Astrocyte (in vitro differentiated cells and primary cell): ENCODE data around the gene NFIL3. TPM values are rescaled to one million over a fixed set of nuclear protein-coding genes. Genes with fewer than 3 reads are reported as not detected.
"Not testable (repeated sequence)": the region's sequence is repeated elsewhere in the genome, so short reads cannot be mapped to it uniquely, and the experiment has no call there.

Source experiments
- DNase-seq: peaks from one replicate; pipeline ENCODE4 v3.0.0-alpha.2; 2010; ENCODE audit warnings: low read depth
- FAIRE-seq: peaks from 2 replicates; lab custom pipeline; 2011; peaks lifted over from hg19 to GRCh38; lab: Jason Lieb, UNC
- H2AFZ ChIP-seq: 2 replicates; pipeline ENCODE4 v1.6.0; 2012; ENCODE audit warnings: low read depth, low read length, inconsistent platforms
- H3K27ac ChIP-seq: 2 replicates; pipeline ENCODE4 v1.5.1; 2011; ENCODE audit warnings: low read depth, low read length, inconsistent platforms
- H3K27me3 ChIP-seq: 2 replicates; pipeline ENCODE4 v1.6.0; 2011; ENCODE audit warnings: low read length, inconsistent platforms; ENCODE audit not compliant: insufficient read depth
- H3K36me3 ChIP-seq: 2 replicates; pipeline ENCODE4 v1.5.1; 2011; ENCODE audit warnings: low read length, inconsistent platforms; ENCODE audit not compliant: insufficient read depth
- H3K4me1 ChIP-seq: 2 replicates; pipeline ENCODE4 v1.5.1; 2011; ENCODE audit warnings: low read length, inconsistent platforms; ENCODE audit not compliant: insufficient read depth
- H3K4me2 ChIP-seq: 2 replicates; pipeline ENCODE4 v1.6.0; 2012; ENCODE audit warnings: low read length, inconsistent platforms
- H3K4me3 ChIP-seq: 2 replicates; pipeline ENCODE4 v1.5.1; 2011; ENCODE audit warnings: low read depth, mild to moderate bottlenecking, low read length, inconsistent platforms; ENCODE audit not compliant: insufficient read depth
- H3K79me2 ChIP-seq: 2 replicates; pipeline ENCODE4 v1.6.0; 2012; ENCODE audit warnings: mild to moderate bottlenecking, low read length, inconsistent platforms; ENCODE audit not compliant: insufficient read depth
- H3K9ac ChIP-seq: 2 replicates; pipeline ENCODE4 v1.6.0; 2012; ENCODE audit warnings: mild to moderate bottlenecking, low read length, inconsistent platforms
- H3K9me3 ChIP-seq: 2 replicates; pipeline ENCODE4 v1.5.1; 2012; ENCODE audit warnings: low read depth, mild to moderate bottlenecking, low read length, inconsistent platforms; ENCODE audit not compliant: insufficient read depth
- H4K20me1 ChIP-seq: 2 replicates; pipeline ENCODE4 v1.6.0; 2012; ENCODE audit warnings: low read length, inconsistent platforms; ENCODE audit not compliant: insufficient read depth
- H3K27ac Mint-ChIP-seq: one replicate; pipeline ENCODE4 v1.8.0; 2021; ENCODE audit warnings: mild to moderate bottlenecking, mixed read lengths; ENCODE audit not compliant: unreplicated experiment
- H3K27me3 Mint-ChIP-seq: one replicate; pipeline ENCODE4 v1.8.0; 2021; ENCODE audit warnings: low read depth, mixed read lengths; ENCODE audit not compliant: unreplicated experiment
- H3K36me3 Mint-ChIP-seq: one replicate; pipeline ENCODE4 v1.8.0; 2021; ENCODE audit warnings: low read depth, mixed read lengths; ENCODE audit not compliant: unreplicated experiment
- H3K4me1 Mint-ChIP-seq: one replicate; pipeline ENCODE4 v1.8.0; 2021; ENCODE audit warnings: low read depth, mixed read lengths; ENCODE audit not compliant: unreplicated experiment
- H3K4me3 Mint-ChIP-seq: one replicate; pipeline ENCODE4 v1.8.0; 2021; ENCODE audit warnings: mild to moderate bottlenecking, moderate library complexity, mixed read lengths; ENCODE audit not compliant: unreplicated experiment
- H3K9me3 Mint-ChIP-seq: one replicate; pipeline ENCODE4 v1.8.0; 2021; ENCODE audit warnings: mild to moderate bottlenecking, mixed read lengths; ENCODE audit not compliant: unreplicated experiment
- EZH2 ChIP-seq: IDR thresholded peaks from 2 replicates; pipeline ENCODE4 v1.6.1; 2012; ENCODE audit warnings: mild to moderate bottlenecking, low read length, inconsistent platforms; ENCODE audit not compliant: insufficient read depth
- total RNA-seq: library from RNA; stranded (reverse); gene quantifications from 2 replicates; pipeline ENCODE4 v1.2.1, GENCODE V29; 2021
- TF ChIP-seq, protein P1 (sequence below): IDR thresholded peaks from 2 replicates; pipeline ENCODE4 v1.5.1; 2011; ENCODE audit warnings: low read depth, mild to moderate bottlenecking, inconsistent platforms, low read length, moderate library complexity; ENCODE audit not compliant: insufficient read depth

Gene NFIL3
- total RNA-seq, 1 donor from 2014 or later = 32.4 TPM

DNA sequence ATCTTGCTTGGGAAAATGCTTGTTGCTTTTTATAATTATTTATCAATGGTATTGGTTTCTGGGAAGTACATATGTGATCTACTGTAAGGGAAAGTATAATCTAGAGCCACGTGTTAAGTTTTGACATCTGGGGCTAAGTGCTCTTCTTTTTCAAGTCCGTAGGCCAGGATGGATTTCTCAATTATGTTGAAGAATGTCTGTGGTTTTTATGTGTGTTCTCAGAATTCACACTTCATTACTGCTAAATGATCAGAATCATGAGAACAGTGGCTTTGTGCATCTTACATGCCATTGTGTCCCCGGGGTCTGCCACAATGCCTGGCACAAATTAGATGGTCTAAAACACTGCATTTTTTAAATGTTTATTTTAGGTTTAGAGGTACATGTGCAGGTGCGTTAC is 47.4 kb downstream of the NFIL3 start:
- Mint-ChIP-seq H3K9me3 (peaks cover 3% of the 10 kb centered on the region), H3K27me3 (no peaks in the 10 kb centered on the region), H3K36me3 (no peaks in the 10 kb centered on the region), H3K4me1 (peaks cover 5% of the 10 kb centered on the region), H3K4me3 (no peak overlapping the region), H3K27ac (no peak overlapping the region)
- H3K4me1 ChIP-seq = peaks cover 11% of the 10 kb centered on the region
- no peak overlapping the region for H3K4me3 ChIP-seq
- TF ChIP-seq EZH2 = no peak
- TF ChIP-seq, protein P1, sequence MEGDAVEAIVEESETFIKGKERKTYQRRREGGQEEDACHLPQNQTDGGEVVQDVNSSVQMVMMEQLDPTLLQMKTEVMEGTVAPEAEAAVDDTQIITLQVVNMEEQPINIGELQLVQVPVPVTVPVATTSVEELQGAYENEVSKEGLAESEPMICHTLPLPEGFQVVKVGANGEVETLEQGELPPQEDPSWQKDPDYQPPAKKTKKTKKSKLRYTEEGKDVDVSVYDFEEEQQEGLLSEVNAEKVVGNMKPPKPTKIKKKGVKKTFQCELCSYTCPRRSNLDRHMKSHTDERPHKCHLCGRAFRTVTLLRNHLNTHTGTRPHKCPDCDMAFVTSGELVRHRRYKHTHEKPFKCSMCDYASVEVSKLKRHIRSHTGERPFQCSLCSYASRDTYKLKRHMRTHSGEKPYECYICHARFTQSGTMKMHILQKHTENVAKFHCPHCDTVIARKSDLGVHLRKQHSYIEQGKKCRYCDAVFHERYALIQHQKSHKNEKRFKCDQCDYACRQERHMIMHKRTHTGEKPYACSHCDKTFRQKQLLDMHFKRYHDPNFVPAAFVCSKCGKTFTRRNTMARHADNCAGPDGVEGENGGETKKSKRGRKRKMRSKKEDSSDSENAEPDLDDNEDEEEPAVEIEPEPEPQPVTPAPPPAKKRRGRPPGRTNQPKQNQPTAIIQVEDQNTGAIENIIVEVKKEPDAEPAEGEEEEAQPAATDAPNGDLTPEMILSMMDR = no peak
- FAIRE-seq (no peak), DNase-seq (peak; percentile 52)
- H3K36me3 ChIP-seq = no peaks in the 10 kb centered on the region
- no peaks in the 10 kb centered on the region for H3K9me3 ChIP-seq
- H2AFZ ChIP-seq = no peak overlapping the region
- H3K4me2 ChIP-seq = no peak overlapping the region
- no peak overlapping the region for H3K27ac ChIP-seq
- no peaks in the 10 kb centered on the region for H3K79me2 ChIP-seq
- H3K27me3 ChIP-seq = no peaks in the 10 kb centered on the region
- no peak overlapping the region for H3K9ac ChIP-seq
- H4K20me1 ChIP-seq = no peaks in the 10 kb centered on the region

DNA sequence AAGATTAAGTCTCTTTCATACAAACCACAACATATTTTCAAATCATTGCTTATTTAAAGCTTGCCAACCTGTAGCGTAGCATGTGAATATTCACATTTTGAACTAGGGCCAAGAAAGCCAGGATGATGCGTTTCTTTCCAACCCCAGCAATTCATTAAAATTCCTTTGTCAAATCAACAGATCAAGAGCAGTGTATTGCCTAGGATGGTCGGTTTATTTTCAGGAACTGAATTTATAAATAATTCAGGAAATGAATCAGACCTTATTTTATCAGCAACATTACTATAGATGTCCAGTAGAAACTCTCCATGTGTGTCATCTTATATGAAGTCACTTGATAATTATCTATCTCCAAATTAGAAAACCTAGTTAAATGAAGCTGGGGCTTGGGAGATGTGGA is 48.7 kb downstream of the NFIL3 start:
- H4K20me1 ChIP-seq = no peaks in the 10 kb centered on the region
- peaks cover 11% of the 10 kb centered on the region for H3K4me1 ChIP-seq
- TF ChIP-seq, protein P1 = no peak
- no peak for TF ChIP-seq EZH2
- no peaks in the 10 kb centered on the region for H3K36me3 ChIP-seq
- peak; percentile 87 for DNase-seq
- Mint-ChIP-seq H3K27ac (no peak overlapping the region), H3K27me3 (no peaks in the 10 kb centered on the region), H3K4me1 (peaks cover 5% of the 10 kb centered on the region), H3K36me3 (no peaks in the 10 kb centered on the region), H3K9me3 (peaks cover 3% of the 10 kb centered on the region), H3K4me3 (no peak overlapping the region)
- H3K27ac ChIP-seq = peak overlapping the region; percentile 26
- H3K9ac ChIP-seq = no peak overlapping the region
- no peaks in the 10 kb centered on the region for H3K79me2 ChIP-seq
- H2AFZ ChIP-seq = no peak overlapping the region
- peak overlapping the region; percentile 15 for H3K4me2 ChIP-seq
- H3K4me3 ChIP-seq = no peak overlapping the region
- no peaks in the 10 kb centered on the region for H3K27me3 ChIP-seq
- FAIRE-seq = peak; percentile 64
- no peaks in the 10 kb centered on the region for H3K9me3 ChIP-seq

DNA sequence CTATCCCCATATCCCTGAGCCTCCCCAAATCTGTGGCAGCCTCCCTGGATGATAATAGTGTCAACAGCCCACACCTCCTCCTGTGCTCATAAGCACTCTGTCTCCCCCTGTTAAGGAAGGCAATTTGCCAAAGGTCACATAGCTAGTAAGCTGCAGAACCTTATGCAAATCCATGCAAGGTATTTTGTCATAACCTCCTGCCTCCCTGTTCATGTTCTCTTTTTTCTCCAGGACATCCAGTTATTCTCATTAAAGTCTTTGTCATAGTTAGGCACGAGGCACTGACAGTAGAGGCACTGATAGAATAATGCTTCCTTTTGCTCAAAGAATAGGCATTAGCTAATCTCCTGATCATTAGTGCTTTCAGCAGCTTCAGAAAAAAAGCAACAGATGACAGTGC is 51.7 kb downstream of the NFIL3 start:
- Histone ChIP-seq H3K27ac (no peak overlapping the region), H3K4me1 (peaks cover 5% of the 10 kb centered on the region), H3K9ac (no peak overlapping the region), H3K4me3 (no peak overlapping the region), H3K9me3 (no peaks in the 10 kb centered on the region), H3K36me3 (no peaks in the 10 kb centered on the region), H4K20me1 (no peaks in the 10 kb centered on the region), H2AFZ (no peak overlapping the region), H3K4me2 (no peak overlapping the region), H3K79me2 (no peaks in the 10 kb centered on the region), H3K27me3 (no peaks in the 10 kb centered on the region)
- no peak for DNase-seq
- H3K27me3 Mint-ChIP-seq = no peaks in the 10 kb centered on the region
- no peak overlapping the region for H3K4me3 Mint-ChIP-seq
- no peaks in the 10 kb centered on the region for H3K4me1 Mint-ChIP-seq
- no peak for TF ChIP-seq EZH2
- TF ChIP-seq, protein P1 = no peak
- no peaks in the 10 kb centered on the region for H3K36me3 Mint-ChIP-seq
- FAIRE-seq = no peak
- no peak overlapping the region for H3K27ac Mint-ChIP-seq
- H3K9me3 Mint-ChIP-seq = no peaks in the 10 kb centered on the region

DNA sequence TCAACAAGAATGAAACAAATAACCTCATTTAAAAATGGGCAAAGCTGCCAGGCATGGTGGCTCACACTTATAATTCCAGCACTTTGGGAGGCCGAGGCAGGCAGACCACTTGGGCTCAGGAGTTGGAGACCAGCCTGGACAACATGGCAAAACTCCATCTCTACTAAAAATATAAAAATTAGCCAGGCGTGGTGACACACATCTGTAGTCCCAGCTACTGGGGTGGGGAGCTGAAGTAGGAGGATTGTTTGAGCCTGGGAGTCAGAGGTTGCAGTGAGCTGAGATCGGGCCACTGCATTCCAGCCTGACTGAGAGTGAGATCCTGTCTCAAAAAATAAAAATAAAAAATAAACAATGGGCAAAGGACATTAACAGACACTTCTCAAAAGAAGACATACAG is 53.6 kb downstream of the NFIL3 start:
- not testable (repeated sequence) for H3K36me3 Mint-ChIP-seq, H4K20me1 ChIP-seq, H3K4me3 ChIP-seq, H3K79me2 ChIP-seq, H3K27me3 ChIP-seq, H3K27ac ChIP-seq, H3K4me3 Mint-ChIP-seq, H3K4me2 ChIP-seq, H3K27me3 Mint-ChIP-seq, H2AFZ ChIP-seq, H3K4me1 ChIP-seq, DNase-seq, H3K27ac Mint-ChIP-seq, H3K9ac ChIP-seq, FAIRE-seq, H3K4me1 Mint-ChIP-seq, H3K9me3 ChIP-seq, H3K36me3 ChIP-seq, H3K9me3 Mint-ChIP-seq
